HL-60 (cell line): ENCODE data around the gene PSTK.

Source experiments
- DNase-seq, 2 experiments: peaks; one replicate each; pipeline ENCODE4 v3.0.0-alpha.2; 2010 to 2020; ENCODE audit warnings: low read depth in 1 of 2, low spot score in 1 of 2
- H3K27ac ChIP-seq: fragments of 250-450 bp; sonication (Bioruptor Pico); replicated peaks from 2 replicates; pipeline ENCODE4 v1.5.1; 2020; ENCODE audit warnings: mild to moderate bottlenecking, moderate library complexity
- H3K27me3 ChIP-seq: fragments of 250-450 bp; sonication (Bioruptor Pico); 2 replicates; pipeline ENCODE4 v1.5.1; 2021; ENCODE audit warnings: mild to moderate bottlenecking, moderate library complexity; ENCODE audit not compliant: insufficient read depth, poor library complexity, severe bottlenecking
- H3K4me3 ChIP-seq: replicated peaks from 2 replicates; pipeline ENCODE4 v1.5.1; 2011; ENCODE audit warnings: mild to moderate bottlenecking, control low read depth, low read length; ENCODE audit not compliant: insufficient read depth
- GABPA ChIP-seq: IDR thresholded peaks from 2 replicates; pipeline ENCODE4 v1.6.1; 2012; ENCODE audit warnings: low read depth
- POLR2AphosphoS5 ChIP-seq: IDR thresholded peaks from 2 replicates; pipeline ENCODE4 v1.6.1; 2012; ENCODE audit warnings: low read depth
- SPI1 ChIP-seq: IDR thresholded peaks from 2 replicates; pipeline ENCODE4 v1.6.1; 2012; ENCODE audit warnings: low read depth, mild to moderate bottlenecking, borderline replicate concordance
- TF ChIP-seq, protein P1 (sequence below): IDR thresholded peaks from 2 replicates; pipeline ENCODE4 v1.6.1; 2012; ENCODE audit warnings: low read depth; ENCODE audit not compliant: insufficient replicate concordance
- TF ChIP-seq, protein P2 (sequence below): IDR thresholded peaks from one replicate; pipeline ENCODE4 v1.5.1; 2011; ENCODE audit warnings: low read length, control low read depth, inconsistent platforms; ENCODE audit not compliant: insufficient read depth

The PSTK gene

DNA sequence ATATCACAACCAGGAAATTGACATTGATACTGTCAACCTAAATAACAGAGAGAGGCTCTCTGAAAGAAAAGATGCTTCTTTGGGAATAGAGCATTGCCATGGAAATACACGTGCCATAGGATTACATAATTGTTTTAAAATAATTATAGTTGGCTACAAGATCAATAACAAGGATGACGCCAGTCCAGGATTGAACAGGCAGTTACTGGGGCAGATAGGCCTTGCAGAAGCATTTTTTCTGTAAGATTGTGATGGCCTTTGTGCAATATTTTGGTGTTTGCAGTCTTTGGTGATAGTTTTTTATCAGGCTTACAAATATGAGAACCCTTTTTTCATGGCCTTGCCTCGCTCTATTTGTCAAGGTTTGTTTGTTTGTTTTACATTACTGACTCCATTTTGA, 39.1 kb downstream of the PSTK start:
- no peak overlapping the region for H3K27ac ChIP-seq
- DNase-seq = no peak
- no peaks in the 10 kb centered on the region for H3K27me3 ChIP-seq
- H3K4me3 ChIP-seq = no peak overlapping the region
- TF ChIP-seq, protein P1, sequence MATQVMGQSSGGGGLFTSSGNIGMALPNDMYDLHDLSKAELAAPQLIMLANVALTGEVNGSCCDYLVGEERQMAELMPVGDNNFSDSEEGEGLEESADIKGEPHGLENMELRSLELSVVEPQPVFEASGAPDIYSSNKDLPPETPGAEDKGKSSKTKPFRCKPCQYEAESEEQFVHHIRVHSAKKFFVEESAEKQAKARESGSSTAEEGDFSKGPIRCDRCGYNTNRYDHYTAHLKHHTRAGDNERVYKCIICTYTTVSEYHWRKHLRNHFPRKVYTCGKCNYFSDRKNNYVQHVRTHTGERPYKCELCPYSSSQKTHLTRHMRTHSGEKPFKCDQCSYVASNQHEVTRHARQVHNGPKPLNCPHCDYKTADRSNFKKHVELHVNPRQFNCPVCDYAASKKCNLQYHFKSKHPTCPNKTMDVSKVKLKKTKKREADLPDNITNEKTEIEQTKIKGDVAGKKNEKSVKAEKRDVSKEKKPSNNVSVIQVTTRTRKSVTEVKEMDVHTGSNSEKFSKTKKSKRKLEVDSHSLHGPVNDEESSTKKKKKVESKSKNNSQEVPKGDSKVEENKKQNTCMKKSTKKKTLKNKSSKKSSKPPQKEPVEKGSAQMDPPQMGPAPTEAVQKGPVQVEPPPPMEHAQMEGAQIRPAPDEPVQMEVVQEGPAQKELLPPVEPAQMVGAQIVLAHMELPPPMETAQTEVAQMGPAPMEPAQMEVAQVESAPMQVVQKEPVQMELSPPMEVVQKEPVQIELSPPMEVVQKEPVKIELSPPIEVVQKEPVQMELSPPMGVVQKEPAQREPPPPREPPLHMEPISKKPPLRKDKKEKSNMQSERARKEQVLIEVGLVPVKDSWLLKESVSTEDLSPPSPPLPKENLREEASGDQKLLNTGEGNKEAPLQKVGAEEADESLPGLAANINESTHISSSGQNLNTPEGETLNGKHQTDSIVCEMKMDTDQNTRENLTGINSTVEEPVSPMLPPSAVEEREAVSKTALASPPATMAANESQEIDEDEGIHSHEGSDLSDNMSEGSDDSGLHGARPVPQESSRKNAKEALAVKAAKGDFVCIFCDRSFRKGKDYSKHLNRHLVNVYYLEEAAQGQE = no peak
- TF ChIP-seq POLR2AphosphoS5 (no peak), GABPA (no peak), SPI1 (no peak)
- TF ChIP-seq, protein P2, sequence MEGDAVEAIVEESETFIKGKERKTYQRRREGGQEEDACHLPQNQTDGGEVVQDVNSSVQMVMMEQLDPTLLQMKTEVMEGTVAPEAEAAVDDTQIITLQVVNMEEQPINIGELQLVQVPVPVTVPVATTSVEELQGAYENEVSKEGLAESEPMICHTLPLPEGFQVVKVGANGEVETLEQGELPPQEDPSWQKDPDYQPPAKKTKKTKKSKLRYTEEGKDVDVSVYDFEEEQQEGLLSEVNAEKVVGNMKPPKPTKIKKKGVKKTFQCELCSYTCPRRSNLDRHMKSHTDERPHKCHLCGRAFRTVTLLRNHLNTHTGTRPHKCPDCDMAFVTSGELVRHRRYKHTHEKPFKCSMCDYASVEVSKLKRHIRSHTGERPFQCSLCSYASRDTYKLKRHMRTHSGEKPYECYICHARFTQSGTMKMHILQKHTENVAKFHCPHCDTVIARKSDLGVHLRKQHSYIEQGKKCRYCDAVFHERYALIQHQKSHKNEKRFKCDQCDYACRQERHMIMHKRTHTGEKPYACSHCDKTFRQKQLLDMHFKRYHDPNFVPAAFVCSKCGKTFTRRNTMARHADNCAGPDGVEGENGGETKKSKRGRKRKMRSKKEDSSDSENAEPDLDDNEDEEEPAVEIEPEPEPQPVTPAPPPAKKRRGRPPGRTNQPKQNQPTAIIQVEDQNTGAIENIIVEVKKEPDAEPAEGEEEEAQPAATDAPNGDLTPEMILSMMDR = no peak

DNA sequence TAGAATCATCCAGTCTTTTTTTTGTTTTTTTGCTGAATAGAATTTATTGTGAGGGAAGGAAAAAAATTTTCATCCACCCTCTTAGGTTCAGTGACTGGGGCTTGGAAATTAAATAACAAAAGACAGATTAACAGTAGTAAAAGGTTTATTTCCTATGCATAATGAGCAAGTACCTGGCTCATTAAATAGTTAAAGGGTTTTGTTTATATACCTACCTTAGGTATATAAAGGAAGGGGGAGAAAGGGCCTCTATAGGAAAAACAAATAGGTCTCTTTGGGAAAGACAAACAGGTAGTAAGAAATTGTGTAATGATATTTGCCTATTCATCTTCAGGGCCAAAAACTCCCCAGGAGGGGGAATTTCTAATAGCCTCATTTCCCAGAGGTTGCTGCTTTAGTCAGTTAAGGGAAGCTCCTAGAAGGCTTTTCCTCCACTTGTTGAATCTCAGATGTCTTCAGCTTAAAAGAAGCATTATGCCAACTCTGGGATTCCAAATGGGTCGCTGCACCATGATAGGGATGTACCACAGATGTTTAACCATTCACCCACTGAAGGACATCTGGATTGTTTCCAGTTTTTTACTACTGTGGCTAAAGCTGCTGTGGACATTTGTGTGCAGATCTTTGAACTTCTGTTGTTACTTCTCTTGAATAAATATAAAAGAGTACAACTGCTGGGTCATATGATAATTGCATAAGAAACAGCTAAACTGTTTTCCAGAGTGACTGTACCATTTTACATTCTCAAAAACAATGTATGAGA, 39.9 kb downstream of the PSTK start:
- TF ChIP-seq, protein P2 = no peak
- TF ChIP-seq, protein P1 = no peak
- TF ChIP-seq SPI1 (no peak), POLR2AphosphoS5 (no peak), GABPA (no peak)
- no peak overlapping the region for H3K4me3 ChIP-seq
- no peak overlapping the region for H3K27ac ChIP-seq
- DNase-seq = no peak
- no peaks in the 10 kb centered on the region for H3K27me3 ChIP-seq

DNA sequence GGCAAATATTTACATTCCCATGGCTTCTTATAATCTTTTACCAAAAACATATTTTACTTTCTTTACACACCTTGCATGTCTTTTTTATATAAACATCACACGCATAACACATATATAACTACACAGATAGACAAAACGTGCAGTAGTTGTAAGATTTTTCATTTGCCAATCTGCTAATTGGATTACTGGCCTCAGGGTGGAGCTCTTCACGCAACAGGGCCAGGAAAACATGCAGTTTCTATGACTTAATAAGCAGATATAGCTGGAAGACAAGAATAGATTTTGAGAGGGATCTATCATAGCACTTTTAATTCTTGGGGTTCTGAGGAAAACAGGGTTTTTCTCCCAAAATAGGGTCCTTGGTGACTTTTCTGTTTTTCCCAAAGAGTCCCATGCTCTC, 41.3 kb downstream of the PSTK start:
- H3K27me3 ChIP-seq = no peaks in the 10 kb centered on the region
- no peak overlapping the region for H3K27ac ChIP-seq
- no peak overlapping the region for H3K4me3 ChIP-seq
- TF ChIP-seq, protein P2 = peak; percentile 21
- no peak for TF ChIP-seq POLR2AphosphoS5
- DNase-seq = no peak

DNA sequence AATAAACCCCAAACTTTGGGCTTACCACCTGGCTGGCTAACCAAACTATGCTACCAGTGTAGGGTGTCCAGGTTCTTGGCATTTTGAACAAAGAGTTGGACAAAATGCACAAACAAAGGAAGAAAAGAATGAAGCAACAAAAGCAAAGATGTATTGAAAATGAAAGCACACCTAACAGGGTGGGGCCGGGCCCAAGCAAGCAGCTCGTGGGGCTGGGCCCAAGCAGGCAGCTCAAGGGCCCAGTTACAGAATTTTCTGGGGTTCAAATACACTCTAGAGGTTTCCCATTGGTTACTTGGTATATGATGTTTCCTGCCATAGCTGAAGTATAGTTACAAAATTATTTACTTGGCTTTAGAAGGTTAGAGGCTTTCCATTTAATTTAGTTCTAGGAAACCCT, 44.3 kb downstream of the PSTK start:
- H3K4me3 ChIP-seq = no peak overlapping the region
- TF ChIP-seq, protein P2 = no peak
- no peak for TF ChIP-seq SPI1
- no peak for TF ChIP-seq POLR2AphosphoS5
- TF ChIP-seq, protein P1 = no peak
- no peak for TF ChIP-seq GABPA
- no peak overlapping the region for H3K27ac ChIP-seq
- DNase-seq = no peak
- H3K27me3 ChIP-seq = no peaks in the 10 kb centered on the region
